Measurements from ENCODE around the gene FMN2. TPM values are rescaled to one million over a fixed set of nuclear protein-coding genes. Genes with fewer than 3 reads are reported as not detected.

The FMN2 gene
- polyA plus RNA-seq (2012; ENCODE audit: insufficient read depth, insufficient read length), result 0.66 TPM

DNA sequence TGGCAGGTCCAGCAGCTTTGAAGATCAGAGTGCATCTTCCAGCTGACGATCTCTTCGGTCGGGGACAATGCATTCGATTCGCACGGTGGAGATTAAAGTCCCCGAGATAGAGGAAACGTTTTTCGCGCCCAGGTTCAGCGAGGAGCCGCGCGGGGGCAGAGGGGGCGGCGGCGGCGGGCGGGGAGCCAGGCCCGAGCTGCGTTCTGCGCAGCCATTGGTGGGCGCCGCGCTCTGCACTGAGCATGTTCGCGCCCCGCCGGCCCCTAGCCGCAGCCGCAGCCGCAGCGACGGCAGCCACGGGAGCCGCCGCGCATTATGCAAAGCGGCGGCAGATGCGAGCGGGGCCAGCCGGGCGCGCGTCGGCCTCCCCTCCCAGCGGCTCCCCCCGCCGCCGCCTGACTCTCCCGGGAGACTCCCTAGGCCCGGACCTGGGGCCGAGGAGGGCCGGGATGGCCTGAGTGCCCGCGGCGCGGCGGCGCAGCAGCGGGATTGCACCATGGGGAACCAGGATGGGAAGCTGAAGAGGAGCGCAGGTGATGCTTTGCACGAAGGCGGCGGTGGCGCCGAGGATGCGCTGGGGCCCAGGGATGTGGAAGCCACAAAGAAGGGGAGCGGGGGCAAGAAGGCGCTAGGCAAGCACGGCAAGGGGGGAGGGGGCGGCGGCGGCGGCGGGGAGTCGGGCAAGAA lies at the start of gene FMN2:
TSS of gene FMN2 (plus strand) at position 270 of the 687 bp plus-strand sequence. CDS start at position 497, 227 bp downstream.
- peak; percentile 21 for DNase-seq (ENCODE audit: low read depth, low spot score)
- peak within 1 kb of the TSS; percentile 18 for H3K4me3 ChIP-seq (ENCODE audit: low read length)

DNA sequence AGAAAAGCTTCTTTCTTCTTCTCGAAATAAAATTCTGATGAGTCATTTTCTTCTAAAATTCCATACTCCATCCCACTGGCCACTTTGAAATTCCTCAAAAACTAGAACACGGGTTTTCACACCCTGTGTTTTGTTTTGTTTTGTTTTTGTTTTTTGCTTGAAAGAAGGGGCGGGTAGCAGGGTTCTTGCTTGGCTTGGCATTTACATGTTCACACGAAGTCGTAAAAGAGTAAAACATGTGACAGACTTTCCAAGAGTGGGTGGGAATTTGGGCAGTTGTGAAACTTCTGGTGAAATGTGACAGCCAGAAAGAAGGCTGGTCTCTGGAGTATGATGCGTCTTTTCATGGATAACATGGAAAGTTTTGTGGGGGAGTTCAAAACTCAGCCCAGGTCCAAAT lies 47.1 kb upstream of the FMN2 start:
- H3K4me3 ChIP-seq (ENCODE audit: low read length), result no peak overlapping the region
- DNase-seq (ENCODE audit: low read depth, low spot score), result no peak

GRCh38 chr1:240046000-240046399 lies 45.7 kb upstream of the FMN2 start:
- no peak overlapping the region for H3K4me3 ChIP-seq (ENCODE audit: low read length)
- no peak for DNase-seq (ENCODE audit: low read depth, low spot score)

- DNase-seq (ENCODE audit: low read depth, low spot score), result no peak
- H3K4me3 ChIP-seq (ENCODE audit: low read length), result no peak overlapping the region
These were observed 37.5 kb upstream of the FMN2 start for GRCh38 chr1:240054109-240054701.

DNA sequence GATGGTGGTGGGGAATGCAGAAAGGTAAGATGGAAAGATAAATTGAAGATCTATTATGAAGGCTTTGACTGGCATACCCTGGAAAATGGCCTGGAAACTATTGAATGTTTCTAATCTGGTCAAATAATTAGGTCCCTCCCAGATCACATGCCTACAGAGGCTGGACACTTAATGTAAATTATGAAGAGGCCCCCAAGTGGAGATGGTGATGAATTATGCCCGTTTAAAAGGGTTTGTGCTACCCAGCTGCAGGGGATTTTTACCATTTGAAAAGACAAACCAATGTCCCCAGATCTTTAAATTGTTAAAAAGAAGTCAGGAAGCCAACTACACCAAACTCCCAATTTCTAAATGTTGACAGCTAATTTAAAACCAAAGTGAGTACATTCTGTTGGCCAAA lies 35.7 kb upstream of the FMN2 start:
- H3K4me3 ChIP-seq (ENCODE audit: low read length), result no peak overlapping the region
- DNase-seq (ENCODE audit: low read depth, low spot score), result no peak

DNA sequence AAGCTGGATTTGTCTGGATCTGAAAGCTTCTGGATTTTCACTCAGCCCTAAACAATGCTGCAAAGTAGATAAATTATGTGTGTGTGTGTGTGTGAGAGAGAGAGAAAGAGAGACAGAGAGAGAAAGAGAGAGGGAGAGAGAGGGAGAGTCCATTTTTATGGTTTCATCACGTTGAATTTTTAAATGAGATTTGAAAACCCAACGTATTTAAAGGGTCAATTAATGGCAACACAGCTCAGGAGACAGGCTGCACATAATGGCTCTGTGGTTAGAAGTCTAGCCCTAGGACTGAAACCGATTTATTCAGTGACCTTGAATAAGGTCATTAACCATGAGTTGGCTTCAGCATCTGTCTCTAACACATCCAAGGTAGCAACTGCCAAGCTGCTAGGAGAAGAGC lies 35.3 kb upstream of the FMN2 start:
- H3K4me3 ChIP-seq (ENCODE audit: low read length), result no peak overlapping the region
- DNase-seq (ENCODE audit: low read depth, low spot score), result no peak

- no peak overlapping the region for H3K4me3 ChIP-seq (ENCODE audit: low read length)
- no peak for DNase-seq (ENCODE audit: low read depth, low spot score)
These were observed 33.6 kb upstream of the FMN2 start for GRCh38 chr1:240058049-240058448.

- no peak overlapping the region for H3K4me3 ChIP-seq (ENCODE audit: low read length)
These were observed 22.7 kb upstream of the FMN2 start for GRCh38 chr1:240068961-240069360.

DNA sequence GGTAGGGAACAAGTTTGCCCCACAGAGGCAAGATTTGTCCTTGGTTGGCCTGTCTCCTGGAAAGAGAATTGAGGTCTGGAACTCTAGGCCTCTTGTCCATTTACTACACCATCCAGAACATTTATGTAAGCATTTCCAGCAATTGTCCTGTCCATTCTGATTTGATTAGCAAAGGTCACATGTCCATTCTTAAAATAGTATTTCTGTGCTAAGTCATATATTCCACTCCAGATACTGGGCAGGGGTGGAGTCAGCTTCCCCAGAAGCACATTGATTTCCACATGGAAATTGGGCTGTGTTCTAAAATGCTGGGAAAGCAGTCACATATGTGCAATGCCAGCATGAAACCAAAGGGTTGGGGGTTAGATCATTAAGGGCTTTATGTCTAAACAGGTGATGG lies 21.5 kb upstream of the FMN2 start:
- no peak for DNase-seq (ENCODE audit: low read depth, low spot score)

More at GRCh38 chr1:240068961-240069360, 22.7 kb upstream of the FMN2 start:
- no peak for DNase-seq (ENCODE audit: low read depth, low spot score)

GRCh38 chr1:240073097-240073496 lies 18.6 kb upstream of the FMN2 start:
- DNase-seq (ENCODE audit: low read depth, low spot score), result no peak
- no peak overlapping the region for H3K4me3 ChIP-seq (ENCODE audit: low read length)

More for the DNA sequence above, 21.5 kb upstream of the FMN2 start:
- no peak overlapping the region for H3K4me3 ChIP-seq (ENCODE audit: low read length)

GRCh38 chr1:240074422-240074821 lies 17.3 kb upstream of the FMN2 start:
- DNase-seq (ENCODE audit: low read depth, low spot score), result no peak

GRCh38 chr1:240074908-240075307 lies 16.8 kb upstream of the FMN2 start:
- DNase-seq (ENCODE audit: low read depth, low spot score), result no peak
- H3K4me3 ChIP-seq (ENCODE audit: low read length), result no peak overlapping the region

More at GRCh38 chr1:240074422-240074821, 17.3 kb upstream of the FMN2 start:
- H3K4me3 ChIP-seq (ENCODE audit: low read length), result no peak overlapping the region

DNA sequence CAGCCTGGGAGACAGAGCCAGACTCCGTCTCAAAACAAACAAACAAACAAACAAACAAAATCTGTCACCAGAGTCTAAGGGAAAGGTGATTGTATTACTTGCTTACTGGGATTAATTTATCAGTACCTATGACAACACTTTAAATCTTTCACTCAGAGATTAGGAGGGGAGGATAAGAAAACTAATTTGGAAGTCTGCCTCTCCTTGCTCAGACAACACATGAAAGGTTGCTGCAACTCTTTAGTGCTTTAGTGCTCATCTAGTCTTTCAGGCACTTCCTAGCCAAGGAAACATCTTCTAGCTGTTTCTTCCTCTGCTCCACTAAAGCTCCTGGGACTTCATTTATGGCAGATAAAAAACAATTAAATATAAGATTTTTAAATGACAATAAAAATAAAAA lies 7.3 kb upstream of the FMN2 start:
- H3K4me3 ChIP-seq (ENCODE audit: low read length), result no peak overlapping the region
- no peak for DNase-seq (ENCODE audit: low read depth, low spot score)

DNA sequence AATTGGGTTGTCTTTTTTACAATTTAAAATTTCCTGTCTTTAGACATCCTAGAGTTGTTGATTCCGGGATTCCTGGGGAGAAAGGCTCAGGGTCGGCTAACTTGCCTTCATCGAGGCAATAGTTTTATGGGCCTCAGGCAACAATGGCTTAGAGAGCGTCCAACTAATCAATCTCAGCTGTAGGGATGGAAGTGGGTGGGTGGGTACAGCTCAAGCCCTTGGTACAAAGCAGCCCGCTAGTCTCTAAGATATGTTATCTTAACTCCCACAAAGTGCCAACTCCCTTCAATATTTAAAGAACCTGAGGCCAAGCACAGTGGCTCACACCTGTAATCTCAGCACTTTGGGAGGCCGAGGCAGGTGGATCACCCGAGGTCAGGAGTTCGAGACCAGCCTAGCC lies 6.9 kb upstream of the FMN2 start:
- H3K4me3 ChIP-seq (ENCODE audit: low read length), result no peak overlapping the region
- no peak for DNase-seq (ENCODE audit: low read depth, low spot score)

- DNase-seq (ENCODE audit: low read depth, low spot score), result no peak
These were observed 5.0 kb upstream of the FMN2 start for GRCh38 chr1:240086726-240087125.

DNA sequence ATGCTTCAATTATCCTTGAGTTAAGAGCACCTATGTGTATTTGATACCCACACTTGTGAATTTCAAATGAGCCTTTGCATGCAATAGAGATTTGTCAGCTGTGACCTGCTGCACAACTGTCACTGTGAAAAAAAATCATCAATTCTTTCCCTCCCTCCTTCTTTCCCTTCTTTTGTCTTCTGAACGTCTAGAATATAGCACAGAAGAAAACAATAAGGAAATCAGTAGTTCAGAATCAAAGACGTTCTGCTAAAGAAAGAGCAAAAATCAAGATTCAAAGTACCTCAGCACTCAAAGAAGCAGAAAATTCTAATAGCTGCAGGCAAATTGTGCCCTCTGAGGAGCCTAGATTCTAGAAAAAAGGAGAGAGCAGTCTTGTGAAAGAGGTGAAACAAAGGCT lies 1.7 kb upstream of the FMN2 start:
- no peak overlapping the region for H3K4me3 ChIP-seq (ENCODE audit: low read length)
- no peak for DNase-seq (ENCODE audit: low read depth, low spot score)

More at GRCh38 chr1:240086726-240087125, 5.0 kb upstream of the FMN2 start:
- no peak overlapping the region for H3K4me3 ChIP-seq (ENCODE audit: low read length)

DNA sequence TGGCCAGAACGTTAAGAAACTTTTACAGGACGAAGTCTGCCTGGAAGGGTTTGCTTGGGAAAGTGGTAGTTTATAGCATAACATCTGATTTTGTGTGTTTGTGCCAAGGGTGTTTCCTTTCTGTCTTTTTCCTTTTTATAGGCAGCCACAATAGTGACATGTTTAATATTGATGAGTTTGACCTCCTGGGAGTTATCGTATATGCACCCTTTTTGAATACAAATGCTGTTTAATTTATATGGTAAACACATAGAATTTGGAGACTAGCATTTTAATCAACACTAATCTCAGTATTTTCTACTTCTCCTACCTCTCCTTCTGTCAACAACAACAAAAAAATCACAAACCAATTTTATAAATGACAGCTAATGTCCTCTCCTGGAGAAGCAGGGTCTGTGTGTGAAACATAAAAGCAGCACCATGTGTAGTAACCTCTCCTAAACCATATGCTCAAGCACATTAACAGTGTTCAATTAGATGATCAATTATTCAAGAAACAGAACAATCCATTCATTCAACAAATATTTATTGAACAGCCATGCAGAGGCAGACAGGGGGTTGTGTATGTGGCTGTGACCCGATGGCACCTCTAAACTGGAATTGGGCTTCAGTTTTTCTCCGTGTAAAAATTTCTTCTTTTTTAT lies 604 bp upstream of the FMN2 start:
- DNase-seq (ENCODE audit: low read depth, low spot score), result no peak
- H3K4me3 ChIP-seq (ENCODE audit: low read length), result peak overlapping the region; percentile 15; the same call in 1 of the 2 replicates

GRCh38 chr1:240092301-240093119 lies 827 bp downstream of the FMN2 start:
- H3K4me3 ChIP-seq (ENCODE audit: low read length), result no peak overlapping the region
- DNase-seq (ENCODE audit: low read depth, low spot score), result no peak

DNA sequence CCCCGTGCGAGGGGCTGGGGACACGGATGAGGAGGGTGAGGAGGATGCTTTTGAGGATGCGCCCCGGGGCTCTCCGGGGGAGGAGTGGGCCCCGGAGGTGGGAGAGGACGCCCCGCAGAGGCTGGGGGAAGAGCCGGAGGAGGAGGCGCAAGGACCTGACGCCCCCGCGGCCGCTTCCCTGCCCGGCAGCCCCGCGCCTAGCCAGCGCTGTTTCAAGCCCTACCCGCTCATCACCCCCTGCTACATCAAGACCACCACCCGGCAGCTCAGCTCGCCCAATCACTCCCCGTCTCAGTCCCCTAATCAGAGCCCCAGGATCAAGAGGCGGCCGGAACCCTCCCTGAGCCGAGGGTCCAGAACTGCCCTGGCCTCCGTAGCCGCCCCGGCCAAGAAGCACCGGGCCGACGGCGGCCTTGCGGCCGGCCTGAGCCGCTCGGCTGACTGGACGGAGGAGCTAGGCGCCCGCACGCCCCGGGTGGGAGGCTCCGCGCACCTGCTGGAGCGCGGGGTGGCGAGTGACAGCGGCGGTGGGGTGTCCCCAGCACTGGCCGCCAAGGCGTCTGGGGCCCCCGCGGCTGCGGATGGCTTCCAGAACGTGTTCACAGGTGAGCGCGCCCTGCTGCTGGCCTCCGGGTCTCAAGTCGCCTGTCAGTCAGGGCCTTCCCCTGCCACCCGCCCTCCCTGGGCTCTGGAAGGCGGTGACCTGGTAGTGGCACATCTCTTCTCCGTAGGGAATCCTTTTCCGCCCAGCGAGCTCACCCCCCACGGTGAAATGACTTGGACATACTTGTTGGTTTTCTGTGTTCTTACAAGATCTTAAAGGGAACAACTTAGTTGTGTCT lies 1.7 kb downstream of the FMN2 start:
- no peak for DNase-seq (ENCODE audit: low read depth, low spot score)
- no peak overlapping the region for H3K4me3 ChIP-seq (ENCODE audit: low read length)

Data from Jurkat, Clone E6-1 (cell line).